ENCODE data around the gene CDC42. TPM values are rescaled to one million over a fixed set of nuclear protein-coding genes. Genes with fewer than 3 reads are reported as not detected.

Gene CDC42
- total and polyA plus RNA-seq, 9 of the 15 experiments (the other 6 are each of a cell fraction or from before 2014, with no cell fraction given) = 186 to 398 (median 325) TPM

DNA sequence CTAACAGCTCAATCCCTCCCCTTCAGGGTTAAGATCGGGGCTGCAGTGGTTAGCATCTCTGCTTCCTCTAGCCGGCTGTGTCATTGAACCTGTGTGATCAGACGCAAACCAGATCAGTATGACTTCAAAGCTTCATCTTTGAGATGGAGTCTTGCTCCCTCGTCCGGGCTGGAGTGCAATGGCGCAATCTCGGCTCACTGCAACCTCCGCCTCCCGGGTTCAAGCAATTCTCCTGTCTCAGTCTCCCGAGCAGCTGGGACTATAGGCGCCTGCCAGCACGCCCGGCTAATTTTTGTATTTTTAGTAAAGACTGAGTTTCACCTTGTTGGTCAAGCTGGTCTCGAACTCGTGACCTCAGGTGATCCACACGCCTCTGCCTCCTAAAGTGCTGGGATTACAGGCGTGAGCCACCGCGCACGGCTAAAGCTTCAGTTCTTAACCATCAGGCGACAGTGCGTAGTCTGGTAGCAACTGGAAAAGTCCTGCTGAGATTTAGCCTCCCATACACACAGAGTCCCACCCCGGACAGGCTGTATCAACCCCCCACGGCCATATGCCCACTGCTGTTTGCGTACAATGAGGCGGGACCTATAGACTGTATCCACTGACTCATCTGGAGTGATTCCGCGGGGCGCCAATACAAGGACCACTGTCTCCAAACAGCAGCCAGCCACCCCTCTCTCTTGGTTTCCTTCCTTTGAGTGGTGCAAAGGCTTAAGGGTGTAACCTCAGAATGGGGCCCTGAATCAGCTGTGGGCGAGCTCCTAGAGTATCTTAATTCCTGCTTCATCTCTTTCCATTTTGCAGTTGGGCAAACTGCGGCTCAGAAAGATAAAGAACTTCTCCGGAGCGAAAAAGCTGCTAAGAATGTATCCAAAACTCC lies 27.8 kb upstream of the CDC42 start (continued):
- TF ChIP-seq, protein P1, sequence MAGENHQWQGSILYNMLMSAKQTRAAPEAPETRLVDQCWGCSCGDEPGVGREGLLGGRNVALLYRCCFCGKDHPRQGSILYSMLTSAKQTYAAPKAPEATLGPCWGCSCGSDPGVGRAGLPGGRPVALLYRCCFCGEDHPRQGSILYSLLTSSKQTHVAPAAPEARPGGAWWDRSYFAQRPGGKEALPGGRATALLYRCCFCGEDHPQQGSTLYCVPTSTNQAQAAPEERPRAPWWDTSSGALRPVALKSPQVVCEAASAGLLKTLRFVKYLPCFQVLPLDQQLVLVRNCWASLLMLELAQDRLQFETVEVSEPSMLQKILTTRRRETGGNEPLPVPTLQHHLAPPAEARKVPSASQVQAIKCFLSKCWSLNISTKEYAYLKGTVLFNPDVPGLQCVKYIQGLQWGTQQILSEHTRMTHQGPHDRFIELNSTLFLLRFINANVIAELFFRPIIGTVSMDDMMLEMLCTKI (IDR thresholded peaks at IDR 0.05; ENCODE audit: partially characterized antibody) = no peak
- TF ChIP-seq, protein P2, sequence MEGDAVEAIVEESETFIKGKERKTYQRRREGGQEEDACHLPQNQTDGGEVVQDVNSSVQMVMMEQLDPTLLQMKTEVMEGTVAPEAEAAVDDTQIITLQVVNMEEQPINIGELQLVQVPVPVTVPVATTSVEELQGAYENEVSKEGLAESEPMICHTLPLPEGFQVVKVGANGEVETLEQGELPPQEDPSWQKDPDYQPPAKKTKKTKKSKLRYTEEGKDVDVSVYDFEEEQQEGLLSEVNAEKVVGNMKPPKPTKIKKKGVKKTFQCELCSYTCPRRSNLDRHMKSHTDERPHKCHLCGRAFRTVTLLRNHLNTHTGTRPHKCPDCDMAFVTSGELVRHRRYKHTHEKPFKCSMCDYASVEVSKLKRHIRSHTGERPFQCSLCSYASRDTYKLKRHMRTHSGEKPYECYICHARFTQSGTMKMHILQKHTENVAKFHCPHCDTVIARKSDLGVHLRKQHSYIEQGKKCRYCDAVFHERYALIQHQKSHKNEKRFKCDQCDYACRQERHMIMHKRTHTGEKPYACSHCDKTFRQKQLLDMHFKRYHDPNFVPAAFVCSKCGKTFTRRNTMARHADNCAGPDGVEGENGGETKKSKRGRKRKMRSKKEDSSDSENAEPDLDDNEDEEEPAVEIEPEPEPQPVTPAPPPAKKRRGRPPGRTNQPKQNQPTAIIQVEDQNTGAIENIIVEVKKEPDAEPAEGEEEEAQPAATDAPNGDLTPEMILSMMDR (IDR thresholded peaks at IDR 0.05 in 2 of 3, conservative IDR thresholded peaks at IDR 0.05 in 1 of 3; ENCODE audit: insufficient read depth in 2 of 3, low read depth in 1 of 3, low read length in 3 of 3) = peak in 2 of 3 experiments; percentile 19 to 32; a peak in 1 of 6 replicates
- peak; percentile 67; the same call in 1 of the 2 replicates for TF ChIP-seq ELF2 (CRISPR knock-in tag; IDR thresholded peaks at IDR 0.05)
- no peak for TF ChIP-seq SRF (CRISPR knock-in tag; IDR thresholded peaks at IDR 0.05)
- TF ChIP-seq, protein P3, sequence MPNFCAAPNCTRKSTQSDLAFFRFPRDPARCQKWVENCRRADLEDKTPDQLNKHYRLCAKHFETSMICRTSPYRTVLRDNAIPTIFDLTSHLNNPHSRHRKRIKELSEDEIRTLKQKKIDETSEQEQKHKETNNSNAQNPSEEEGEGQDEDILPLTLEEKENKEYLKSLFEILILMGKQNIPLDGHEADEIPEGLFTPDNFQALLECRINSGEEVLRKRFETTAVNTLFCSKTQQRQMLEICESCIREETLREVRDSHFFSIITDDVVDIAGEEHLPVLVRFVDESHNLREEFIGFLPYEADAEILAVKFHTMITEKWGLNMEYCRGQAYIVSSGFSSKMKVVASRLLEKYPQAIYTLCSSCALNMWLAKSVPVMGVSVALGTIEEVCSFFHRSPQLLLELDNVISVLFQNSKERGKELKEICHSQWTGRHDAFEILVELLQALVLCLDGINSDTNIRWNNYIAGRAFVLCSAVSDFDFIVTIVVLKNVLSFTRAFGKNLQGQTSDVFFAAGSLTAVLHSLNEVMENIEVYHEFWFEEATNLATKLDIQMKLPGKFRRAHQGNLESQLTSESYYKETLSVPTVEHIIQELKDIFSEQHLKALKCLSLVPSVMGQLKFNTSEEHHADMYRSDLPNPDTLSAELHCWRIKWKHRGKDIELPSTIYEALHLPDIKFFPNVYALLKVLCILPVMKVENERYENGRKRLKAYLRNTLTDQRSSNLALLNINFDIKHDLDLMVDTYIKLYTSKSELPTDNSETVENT (CRISPR knock-in tag; IDR thresholded peaks at IDR 0.05) = no peak
- TF ChIP-seq FOXM1 (IDR thresholded peaks at IDR 0.05; ENCODE audit: low read depth) = 0 out of 2 replicates have a peak, but pooled peaks have one; percentile 49
- TF ChIP-seq FOXM1 (CRISPR knock-in tag; IDR thresholded peaks at IDR 0.05; ENCODE audit: low read depth) = no peak
- TF ChIP-seq HSF4 (CRISPR knock-in tag; IDR thresholded peaks at IDR 0.05; ENCODE audit: borderline replicate concordance) = no peak
- TF ChIP-seq, protein P4, sequence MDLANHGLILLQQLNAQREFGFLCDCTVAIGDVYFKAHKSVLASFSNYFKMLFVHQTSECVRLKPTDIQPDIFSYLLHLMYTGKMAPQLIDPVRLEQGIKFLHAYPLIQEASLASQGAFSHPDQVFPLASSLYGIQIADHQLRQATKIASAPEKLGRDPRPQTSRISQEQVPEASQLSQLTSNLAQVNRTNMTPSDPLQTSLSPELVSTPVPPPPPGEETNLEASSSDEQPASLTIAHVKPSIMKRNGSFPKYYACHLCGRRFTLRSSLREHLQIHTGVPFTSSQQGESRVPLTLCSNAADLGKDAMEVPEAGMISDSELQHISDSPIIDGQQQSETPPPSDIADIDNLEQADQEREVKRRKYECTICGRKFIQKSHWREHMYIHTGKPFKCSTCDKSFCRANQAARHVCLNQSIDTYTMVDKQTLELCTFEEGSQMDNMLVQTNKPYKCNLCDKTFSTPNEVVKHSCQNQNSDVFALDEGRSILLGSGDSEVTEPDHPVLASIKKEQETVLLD (IDR thresholded peaks at IDR 0.05) = peak; percentile 11; the same call in 1 of the 2 replicates
- no peak for TF ChIP-seq ZNF507 (tag; conservative IDR thresholded peaks at IDR 0.05)
- no peak for TF ChIP-seq ZBTB17 (CRISPR knock-in tag; IDR thresholded peaks at IDR 0.05)
- TF ChIP-seq RAD21 (CRISPR knock-in tag; conservative IDR thresholded peaks at IDR 0.05 in 1 of 2, IDR thresholded peaks at IDR 0.05 in 1 of 2) = peak in 1 of 2 experiments; percentile 34; a peak in 2 of 4 replicates
- TF ChIP-seq, protein P5, sequence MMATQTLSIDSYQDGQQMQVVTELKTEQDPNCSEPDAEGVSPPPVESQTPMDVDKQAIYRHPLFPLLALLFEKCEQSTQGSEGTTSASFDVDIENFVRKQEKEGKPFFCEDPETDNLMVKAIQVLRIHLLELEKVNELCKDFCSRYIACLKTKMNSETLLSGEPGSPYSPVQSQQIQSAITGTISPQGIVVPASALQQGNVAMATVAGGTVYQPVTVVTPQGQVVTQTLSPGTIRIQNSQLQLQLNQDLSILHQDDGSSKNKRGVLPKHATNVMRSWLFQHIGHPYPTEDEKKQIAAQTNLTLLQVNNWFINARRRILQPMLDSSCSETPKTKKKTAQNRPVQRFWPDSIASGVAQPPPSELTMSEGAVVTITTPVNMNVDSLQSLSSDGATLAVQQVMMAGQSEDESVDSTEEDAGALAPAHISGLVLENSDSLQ (IDR thresholded peaks at IDR 0.05) = peak; percentile 88
- TF ChIP-seq PRPF4 (IDR thresholded peaks at IDR 0.05; ENCODE audit: insufficient read depth, low read depth, low read length, poor library complexity, severe bottlenecking) = no peak
- TF ChIP-seq KLF6 (CRISPR knock-in tag; IDR thresholded peaks at IDR 0.05; ENCODE audit: borderline replicate concordance) = no peak
- peak; percentile 20 for TF ChIP-seq NFYB (IDR thresholded peaks at IDR 0.05; ENCODE audit: extremely low read depth, insufficient read length)
- TF ChIP-seq ILK (tag; IDR thresholded peaks at IDR 0.05; ENCODE audit: borderline replicate concordance, low read depth) = no peak
